T-helper 1 cell treated with Interleukin-12 subunit alpha and Interleukin-12 subunit beta and Interleukin-4 antibody, amounts not matched to agents 30 ng/mL and 1 ng/mL, for 36 hours (primary cell): Measurements from ENCODE around the gene CRB2. TPM values are rescaled to one million over a fixed set of nuclear protein-coding genes. Genes with fewer than 3 reads are reported as not detected.

ENCODE experiments used
- intact Hi-C: fragments of 100-400 bp; cut with micrococcal nuclease; formaldehyde crosslinking; loops from one replicate; pipeline ENCODE4 v1.15.1; 2024
- total RNA-seq: library from RNA; stranded (reverse); gene quantifications from 2 replicates; pipeline ENCODE4 v1.2.3, GENCODE V29; 2022

The CRB2 gene
- total RNA-seq, 1 donor from 2014 or later = not detected

DNA sequence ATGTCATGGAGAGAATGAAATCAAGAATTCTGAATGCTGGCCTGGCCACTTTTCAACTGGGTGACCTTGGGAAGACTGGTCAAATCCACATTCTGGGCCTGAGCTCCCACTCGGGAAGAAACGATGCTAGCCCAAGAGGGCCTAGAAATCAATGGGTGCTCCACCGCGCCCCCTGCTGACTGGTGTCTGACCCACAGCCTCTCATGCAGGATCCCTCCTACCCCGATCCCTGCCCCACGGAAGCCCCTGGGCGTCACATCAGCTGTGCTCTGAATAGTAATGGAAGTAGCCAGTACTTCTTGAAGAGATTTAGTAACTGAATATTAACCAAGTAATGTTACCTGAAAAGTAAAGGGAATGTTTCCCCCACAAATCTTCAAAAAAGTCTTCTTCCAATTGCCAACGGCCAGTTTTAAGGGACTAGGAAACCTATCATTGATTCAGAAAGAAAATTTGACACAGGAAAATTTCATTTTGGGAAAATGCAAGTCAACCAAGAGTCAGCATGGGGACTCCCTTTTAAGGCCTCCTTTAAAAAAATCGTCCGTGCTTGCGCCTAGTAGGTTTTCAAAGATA, 43.9 kb downstream of the CRB2 start:
- intact Hi-C loops = no loop called here

DNA sequence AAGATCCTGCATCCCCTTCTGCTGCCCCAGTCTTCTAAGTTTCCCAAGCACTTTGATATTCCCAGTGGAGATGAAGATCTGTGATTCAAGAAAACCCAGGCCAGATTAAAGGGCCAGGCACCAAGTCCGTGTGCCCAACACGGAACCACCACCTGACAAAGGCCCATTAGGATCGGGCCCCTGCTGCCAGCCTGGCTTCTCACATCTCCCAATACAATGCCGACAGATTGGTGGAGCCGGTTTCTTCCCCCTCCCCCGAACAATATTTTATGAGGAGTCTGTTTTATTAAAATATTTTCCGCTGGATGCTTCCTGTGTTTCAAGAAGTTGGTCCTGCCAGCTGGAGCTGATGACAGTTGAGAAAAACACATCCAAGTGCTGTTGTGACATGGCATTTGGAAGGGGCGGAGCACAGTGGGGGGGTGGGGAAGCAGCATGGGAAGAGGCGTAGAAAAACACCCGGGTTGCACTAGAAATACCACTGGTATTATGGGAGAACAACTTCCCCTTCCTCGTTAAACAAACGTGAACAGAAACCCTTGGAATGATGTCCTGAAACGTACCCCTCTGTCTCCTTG, 45.0 kb downstream of the CRB2 start:
- intact Hi-C loops = no loop called here

DNA sequence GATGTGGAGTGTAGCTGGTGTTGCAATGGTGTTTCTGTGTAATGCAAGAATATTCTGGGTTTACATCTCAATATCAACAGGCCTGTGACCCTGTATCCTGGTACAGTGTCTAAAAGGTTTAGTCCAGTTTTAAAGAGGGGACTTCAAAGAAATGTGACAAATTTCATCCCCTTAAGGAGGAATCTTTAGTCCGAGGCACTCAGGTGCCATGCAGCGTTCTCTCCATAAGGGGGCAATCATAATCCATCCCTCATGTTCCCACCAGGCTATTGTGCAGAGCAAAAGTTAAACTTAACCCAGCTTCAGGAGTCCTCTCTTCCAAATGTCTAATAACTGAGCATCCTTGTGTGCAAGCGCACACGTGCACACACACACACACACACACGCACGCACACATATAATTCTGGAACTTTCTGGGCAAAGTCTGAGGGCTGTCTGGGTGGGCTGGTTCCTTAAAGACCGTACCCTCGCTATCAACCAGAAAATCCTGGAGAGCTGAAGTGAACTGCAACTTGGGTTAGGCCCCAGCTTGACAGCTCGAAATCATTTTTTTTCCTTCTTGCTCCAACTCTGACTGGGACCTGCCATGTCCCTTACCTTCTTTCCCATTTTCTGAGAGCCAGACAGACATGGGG, 46.0 kb downstream of the CRB2 start:
- intact Hi-C loops = no loop called here

DNA sequence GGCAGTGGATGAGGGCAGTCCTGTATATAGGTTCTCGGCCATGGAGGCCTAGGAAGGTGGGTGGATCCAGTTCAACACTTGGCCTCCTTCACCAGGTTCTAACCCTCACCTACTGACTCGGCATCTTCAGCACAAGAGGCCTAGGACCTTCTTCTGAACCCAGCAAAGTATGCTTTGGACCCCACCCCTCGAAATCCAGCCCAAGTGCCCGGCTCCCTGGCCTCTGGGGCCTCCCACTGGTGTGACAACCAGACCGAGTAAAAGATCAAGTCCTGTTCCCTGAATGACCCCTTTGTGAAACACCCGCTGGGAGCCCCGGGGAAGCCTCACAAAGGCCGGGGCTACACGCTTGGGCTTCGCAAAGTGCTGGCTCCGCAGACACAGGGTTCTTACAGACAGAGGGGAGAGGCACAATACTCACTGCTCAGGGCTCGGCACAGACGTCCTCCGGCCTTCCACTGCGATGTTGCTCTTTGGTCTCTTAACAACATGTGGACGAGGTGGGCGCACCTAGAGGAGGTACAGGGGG, 47.0 kb downstream of the CRB2 start:
- intact Hi-C loops = no loop called here

DNA sequence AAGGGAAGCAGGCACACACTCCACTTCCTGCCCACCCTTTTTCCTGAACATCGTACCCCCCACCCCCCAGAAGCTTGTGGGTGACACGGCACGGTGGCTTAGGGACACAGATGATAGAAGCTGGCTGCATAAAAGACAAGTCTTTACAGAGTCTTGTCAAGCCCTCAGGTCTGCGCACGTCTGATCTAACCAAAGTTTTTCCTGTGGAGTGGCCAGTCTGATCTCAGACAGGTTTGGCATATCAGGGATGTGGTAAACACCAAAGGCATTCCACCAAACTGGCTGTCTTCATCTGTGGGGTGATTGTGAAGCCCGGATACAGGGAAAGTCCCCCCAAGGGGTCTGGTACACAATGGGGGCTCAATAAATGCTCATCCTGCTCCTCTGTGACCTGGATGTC, 50.0 kb downstream of the CRB2 start:
- intact Hi-C loops = no loop called here

DNA sequence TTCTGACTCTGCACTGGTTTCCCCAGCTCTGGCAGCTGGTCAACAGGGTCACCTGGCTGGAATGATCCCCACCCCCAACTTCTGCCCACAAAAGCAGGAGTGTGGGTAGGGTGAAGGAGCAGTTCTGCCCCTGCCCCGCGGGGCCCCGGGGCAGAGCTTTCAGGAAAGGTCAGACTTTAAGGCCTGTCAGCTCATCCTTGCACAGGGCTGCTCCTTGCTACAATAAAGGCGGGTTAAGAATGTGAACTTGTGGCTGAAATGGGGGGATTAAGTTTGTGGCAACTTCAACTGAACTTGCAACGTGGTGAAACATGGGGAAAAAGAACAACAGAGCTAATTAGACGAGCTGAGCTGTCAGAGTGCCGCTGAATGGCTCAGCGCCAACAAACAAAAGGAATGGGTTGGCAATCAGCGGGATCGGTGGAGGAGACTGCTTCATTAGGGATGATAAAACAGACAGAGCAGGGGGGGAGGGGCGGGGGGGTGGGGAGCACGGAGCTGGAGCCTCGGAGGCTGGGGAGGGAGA, 50.8 kb downstream of the CRB2 start:
- intact Hi-C loops = no loop called here

DNA sequence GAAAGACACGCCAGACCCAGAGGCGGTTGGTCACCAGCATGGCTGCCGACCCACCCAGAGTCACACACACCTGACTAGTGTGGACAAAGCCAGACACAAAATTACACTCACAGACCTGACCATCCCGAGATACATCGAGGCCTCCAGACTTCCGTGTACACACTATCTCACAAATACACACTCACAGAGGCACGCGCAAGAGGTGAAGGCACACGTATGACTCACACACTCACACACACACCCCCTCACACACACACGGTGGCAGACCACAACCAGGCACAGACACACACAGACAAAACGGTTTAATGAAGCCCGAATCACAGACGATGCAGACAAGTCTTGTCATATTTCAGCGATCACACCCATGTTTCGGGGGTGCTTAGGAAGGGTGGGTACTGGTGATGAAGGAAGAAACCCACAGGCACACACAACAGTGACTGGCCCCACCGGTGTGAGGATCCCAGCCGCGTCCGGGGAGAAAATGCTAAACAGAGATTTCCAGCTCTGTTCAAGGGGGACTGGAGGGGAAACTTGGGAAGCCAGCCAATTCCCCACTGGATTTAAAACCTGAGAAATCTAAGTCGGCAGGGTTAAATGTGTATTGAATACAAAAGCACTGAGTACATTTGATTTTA, 51.3 kb downstream of the CRB2 start:
- intact Hi-C loops = no loop called here

DNA sequence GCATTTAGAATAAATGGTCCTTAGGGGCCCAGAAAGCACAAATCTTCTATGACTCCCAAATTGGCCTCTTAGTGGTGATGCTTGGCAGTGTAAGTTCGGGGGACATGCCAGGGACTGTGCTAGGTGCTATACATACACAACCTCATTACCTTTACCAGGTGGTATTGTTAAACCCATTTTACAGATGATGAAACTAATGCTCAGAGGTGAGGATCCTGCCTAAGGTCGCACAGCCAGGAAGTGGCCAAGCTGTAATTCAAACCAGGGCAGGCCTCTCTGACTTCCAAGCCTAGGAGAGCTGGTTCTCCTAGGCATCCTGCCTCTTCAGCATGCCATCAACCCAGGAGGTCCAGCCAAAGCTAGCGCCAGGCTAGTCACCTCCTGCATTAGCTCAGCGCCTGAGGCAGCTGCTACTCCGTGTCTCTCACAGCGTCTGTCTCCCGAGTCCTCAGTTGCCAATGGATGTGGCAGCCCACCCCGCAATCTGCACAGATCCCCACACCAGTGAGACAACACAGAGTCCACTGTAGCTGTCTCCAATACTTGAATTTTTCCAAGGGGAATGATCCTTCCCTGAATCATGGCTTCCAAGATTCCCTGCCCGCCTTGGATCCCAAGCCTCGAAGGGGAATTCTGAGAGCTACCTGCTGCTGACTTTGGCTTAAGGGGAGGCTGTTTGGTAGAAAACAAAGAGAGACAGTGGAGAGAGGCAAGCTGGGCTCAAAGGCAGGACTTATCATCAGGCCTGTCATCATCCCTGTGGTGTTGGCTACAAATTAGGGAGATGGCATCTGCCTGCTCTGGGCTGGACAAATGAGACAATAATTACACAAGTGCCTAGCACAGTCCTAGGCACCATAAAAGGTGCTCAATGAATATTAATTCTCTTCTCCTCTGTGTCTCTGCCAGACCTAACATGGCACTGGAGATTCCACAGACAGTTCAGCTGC, 52.6 kb downstream of the CRB2 start:
- intact Hi-C loops = no loop called here

DNA sequence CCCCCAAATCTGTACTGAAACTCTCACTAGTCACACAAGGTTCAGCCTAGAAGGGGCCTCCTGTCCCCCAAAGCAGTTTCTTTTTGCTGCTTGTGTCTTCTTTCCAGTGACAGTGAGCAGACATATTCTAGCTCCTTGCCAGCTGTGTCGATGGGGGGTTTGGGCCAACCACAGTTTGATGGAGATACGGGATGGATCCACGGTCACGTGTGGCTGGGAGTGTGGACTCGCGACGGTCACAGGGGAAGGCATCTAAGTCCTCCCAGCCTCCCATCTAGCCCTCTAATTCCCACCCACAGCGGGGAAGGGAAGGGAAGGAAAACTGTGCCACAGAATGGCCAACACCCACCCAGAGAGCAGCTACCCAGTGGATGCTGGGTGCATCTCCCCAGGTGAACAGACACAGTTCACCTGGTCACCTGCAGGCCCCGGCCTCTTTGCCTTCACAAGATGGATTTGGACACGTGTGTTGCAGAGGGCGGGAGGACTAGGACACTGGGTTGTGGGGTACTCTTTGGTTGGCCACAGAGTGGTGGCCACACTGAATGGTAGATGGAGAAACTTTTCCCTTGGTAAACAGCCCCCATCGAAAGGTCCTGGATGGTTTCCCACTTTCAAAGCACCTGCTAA, 54.4 kb downstream of the CRB2 start:
- intact Hi-C loops = no loop called here

DNA sequence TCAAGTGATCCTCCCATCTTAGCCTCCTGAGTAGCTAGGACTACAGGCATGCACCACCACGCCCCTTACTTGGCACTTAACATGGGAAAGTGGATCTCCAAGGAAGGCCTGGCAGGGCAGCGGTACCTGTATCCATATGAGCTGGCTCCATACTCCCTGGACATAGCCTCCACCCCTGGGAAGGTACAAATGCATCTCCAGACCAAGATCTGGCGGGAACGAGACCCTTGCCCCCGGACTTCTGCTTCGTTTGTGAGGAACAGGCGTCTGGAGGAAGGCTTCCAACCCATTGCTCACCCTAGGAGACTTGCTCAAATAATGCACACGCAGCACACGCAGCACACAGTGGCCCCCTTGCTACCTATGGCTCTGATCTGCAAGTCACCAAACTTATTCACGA, 55.2 kb downstream of the CRB2 start:
- intact Hi-C loops = no loop called here

DNA sequence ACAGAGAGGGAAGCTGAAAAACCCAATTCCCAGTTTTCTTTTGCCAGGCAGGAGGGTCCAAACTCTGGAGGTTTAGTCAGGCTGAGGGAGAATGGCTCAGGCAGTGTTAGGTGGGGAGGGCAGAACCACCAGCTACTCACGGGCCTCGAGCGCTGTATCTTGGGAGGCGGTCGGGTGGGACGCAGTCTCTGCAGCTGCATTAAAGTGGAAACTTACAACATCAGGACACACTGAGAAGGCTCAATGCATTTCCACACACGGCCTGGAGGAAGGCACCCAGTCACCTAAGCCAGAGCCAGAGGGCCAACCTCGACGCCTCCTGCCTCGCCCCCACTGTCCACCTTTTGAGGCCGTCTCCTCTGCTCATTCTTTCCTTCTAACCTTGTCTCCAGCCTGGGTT, 55.6 kb downstream of the CRB2 start:
- intact Hi-C loops = no loop called here

DNA sequence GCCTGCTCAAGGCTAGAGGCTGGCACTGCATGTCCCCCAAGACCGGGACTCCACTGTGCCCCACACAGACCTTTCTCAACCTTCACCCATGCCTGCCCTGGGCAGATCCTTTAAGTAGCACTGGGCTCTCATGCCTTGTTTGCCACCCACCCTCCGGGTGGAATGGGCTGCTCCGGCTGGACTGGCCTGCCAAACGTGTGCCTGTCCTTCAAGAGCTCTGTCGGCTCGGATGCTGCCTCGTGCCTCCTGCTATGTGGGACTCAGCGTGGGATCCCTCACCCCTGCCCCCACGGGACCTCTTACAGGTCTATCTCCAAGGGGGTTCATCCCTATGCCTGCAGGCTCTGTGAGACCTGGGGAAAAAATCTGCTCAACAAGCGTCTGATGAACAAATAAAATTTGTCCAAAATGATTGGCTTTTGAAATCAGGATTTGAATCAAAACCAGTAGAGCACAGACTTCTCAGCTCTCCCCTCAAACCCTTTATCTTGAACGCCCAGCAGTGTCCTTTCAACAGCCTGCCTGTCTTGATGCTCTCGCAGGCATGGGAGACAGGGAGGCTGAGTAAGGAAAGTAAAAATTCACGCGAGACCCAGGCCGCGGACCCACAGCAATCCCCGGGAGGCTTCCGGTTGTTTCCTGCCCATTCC, 56.3 kb downstream of the CRB2 start:
- intact Hi-C loops = no loop called here

DNA sequence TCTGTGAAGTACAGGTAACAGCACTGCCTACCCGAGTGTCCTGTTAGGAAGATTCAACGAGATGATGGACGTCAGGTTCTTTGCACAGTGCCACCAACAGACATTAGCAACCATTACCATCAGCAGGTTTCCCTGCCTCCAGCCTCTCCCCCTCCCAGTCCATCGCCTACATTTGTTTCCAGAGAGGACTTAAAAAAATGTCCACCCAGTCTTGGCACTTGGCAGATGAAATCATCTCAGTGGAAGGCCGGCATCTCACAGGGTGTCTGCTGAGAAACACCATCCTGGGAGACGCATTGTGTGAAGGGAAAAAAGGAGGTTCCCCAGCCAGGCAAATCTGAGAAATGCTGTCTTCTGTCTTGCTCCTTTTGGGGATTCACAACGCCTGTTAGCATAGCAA, 58.2 kb downstream of the CRB2 start:
- intact Hi-C loops = no loop called here

DNA sequence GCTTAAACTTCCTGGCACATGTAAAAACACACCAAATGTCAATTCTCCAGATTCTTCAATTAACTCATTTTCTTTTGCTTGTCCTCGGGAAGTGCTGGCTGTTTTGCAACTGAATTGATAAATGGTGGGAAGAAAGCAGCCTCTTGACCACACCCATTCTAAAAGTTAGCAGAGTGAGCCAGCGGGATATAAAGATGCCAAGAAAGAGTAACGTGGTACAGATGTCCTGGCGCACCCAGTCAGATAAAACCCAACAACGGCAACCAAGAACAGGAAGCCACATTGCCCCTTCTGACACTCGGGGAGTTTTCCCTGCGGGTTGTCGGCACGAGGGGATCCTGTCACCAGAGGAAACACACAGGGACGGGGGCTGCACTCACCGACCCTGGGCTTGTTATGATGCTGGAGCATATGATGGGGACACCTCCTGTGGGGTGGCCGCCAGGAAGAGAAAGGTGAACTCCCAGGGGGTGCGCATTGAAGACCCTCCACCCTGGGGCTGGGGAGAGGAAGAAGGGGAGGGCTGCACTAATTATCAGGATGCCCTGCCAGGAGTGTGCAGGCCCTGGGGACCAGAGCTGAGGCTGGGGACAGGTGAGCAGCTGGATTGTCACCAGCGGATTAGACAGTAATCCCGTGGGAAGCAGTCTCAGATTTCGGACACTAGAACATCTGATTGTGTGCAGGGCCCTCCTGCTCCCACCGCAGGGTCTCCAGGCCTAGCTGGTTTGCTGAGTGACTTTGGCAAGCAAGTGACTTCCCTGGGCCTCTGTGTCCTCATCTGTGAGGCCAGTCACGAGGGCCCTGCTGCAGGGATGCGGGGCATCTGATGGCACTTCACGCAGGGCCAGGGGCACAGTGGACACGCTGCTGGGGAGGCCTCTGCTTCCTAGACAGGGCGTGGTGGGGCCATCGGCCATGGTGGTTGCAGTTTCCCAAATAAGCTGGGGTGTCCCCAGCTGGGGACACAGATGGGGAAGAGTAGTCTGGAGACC, 59.2 kb downstream of the CRB2 start:
- intact Hi-C loops = no loop called here

DNA sequence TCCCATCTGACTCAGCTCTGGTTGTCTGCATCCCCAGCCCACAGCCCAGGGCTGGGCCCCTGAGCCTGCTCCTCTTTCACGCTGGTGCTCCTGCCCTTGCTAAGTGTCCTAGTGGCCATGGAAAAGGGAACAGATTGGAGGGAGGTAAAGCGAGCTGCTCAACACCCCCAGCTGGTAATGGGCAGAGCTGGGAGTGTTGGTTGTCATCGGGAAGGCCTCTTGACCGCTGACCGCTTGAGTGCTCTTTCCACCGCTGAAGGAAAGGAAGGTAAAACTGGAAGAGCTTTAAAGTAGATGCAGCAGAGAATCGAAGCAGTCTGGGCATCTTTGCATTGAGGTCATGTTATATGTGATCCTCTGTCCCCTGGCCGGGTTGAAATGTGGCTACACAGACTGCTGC, 60.2 kb downstream of the CRB2 start:
- intact Hi-C loops = no loop called here

DNA sequence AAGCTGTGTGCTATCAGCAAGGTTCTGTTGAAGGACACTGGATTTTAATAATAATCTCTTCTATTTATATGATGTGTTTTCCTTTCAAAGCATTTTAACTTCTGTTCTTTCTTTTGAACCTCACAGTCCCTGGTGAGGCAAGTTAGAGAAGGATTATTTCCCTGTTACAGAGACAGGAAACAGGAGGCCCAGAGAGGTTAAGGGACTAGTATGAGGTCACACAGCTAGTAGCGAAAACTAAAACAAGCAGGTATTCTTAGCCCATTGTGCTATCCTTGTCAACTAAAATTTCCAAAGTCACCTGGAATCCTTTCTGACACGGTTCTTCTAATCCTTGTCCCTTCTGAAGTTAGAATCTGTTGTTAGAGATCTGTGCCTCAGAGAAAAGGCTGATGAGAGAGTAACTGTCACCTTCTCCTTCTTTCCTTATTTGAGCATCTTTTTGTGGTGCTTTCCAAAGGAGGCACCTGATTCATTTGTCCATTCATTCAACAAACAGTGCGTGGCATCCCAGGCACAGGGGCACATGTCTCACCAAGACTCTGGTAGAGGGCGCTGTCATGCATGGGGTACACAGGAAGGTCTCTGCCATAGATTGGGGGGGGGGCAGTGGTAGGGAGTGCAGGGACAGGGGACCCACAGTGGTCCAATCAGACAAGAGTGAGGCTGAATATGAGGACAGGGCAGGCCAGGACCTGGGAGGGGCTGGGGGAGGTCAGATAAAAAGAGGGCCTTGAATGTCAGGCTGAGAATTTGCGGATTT, 61.5 kb downstream of the CRB2 start:
- intact Hi-C loops = no loop called here

DNA sequence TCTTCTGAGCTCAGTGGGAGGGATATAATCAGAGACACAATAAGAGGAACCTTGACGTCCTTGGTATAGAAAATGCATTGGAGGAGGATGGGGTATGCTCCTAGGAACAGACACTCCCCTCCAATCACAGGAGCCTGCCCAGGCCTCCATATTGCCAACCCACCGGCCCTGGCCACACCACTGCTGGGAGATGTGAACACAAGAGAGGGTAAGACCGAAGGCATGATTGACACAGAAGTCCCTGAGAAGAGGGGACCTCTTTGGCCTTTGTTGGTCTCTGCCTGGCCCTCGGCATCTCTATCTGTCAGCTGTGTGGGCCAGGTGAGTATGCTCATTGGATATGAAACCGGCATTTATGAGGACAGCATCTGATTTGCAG, 62.0 kb downstream of the CRB2 start:
- intact Hi-C loops = no loop called here

DNA sequence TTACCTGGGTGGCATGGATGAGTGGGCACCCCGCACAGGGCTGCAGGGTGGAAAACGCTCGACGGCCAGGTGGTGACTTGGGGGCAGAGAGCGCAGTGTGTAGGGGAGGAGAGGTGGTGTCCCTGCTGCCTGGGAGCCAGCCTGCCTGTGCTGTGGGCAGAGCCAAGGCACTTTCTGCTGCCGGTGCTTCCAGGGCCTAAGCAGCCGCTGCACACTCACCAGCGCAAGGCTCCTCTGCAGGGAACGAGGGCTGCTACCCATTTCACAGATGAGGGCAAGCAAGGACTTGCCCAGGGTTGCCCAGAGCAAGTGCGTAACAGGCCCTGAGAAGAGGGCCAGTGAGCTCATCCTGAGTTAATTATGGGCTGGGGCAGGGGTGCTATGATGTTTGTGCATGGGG, 62.5 kb downstream of the CRB2 start:
- intact Hi-C loops = no loop called here
